ENCODE results near the gene SORBS1. TPM values are rescaled to one million over a fixed set of nuclear protein-coding genes. Genes with fewer than 3 reads are reported as not detected.

Gene SORBS1
- total and polyA plus RNA-seq, 2 of the 13 experiments (the other 11 are each of a cell fraction or from before 2014, with no cell fraction given), result 16.8 to 39.8 TPM

- TF ChIP-seq LCORL (IDR thresholded peaks at IDR 0.05) (peak; percentile 94), LCORL (CRISPR knock-in tag; IDR thresholded peaks at IDR 0.05) (peak; percentile 97), ZNF790 (CRISPR knock-in tag; IDR thresholded peaks at IDR 0.05; ENCODE audit: borderline replicate concordance) (no peak), KLF11 (CRISPR knock-in tag; IDR thresholded peaks at IDR 0.05) (no peak), HOXD1 (CRISPR knock-in tag; IDR thresholded peaks at IDR 0.05) (peak; percentile 75), ZGPAT (CRISPR knock-in tag; IDR thresholded peaks at IDR 0.05) (peak; percentile 91), TEF (CRISPR knock-in tag; IDR thresholded peaks at IDR 0.05) (no peak), ZNF33B (CRISPR knock-in tag; IDR thresholded peaks at IDR 0.05) (no peak), GATAD2A (CRISPR knock-in tag; IDR thresholded peaks at IDR 0.05) (peak; percentile 92), POLR2AphosphoS2 (IDR thresholded peaks at IDR 0.05; ENCODE audit: low read depth, low read length) (no peak), MAX (IDR thresholded peaks at IDR 0.05) (peak; percentile 43; the same call in 1 of the 2 replicates), TAF1 (CRISPR knock-in tag; IDR thresholded peaks at IDR 0.05) (no peak), MLX (CRISPR knock-in tag; IDR thresholded peaks at IDR 0.05) (peak; percentile 47; the same call in 1 of the 2 replicates), HNF4A (CRISPR knock-in tag; IDR thresholded peaks at IDR 0.05) (peak; percentile 84), ZNF780A (CRISPR knock-in tag; IDR thresholded peaks at IDR 0.05) (no peak), ELF4 (CRISPR knock-in tag; IDR thresholded peaks at IDR 0.05; ENCODE audit: borderline replicate concordance) (no peak), ZNF280D (CRISPR knock-in tag; IDR thresholded peaks at IDR 0.05) (peak; percentile 57; the same call in 1 of the 2 replicates), ZNF83 (CRISPR knock-in tag; IDR thresholded peaks at IDR 0.05; ENCODE audit: borderline replicate concordance) (no peak), ZNF382 (CRISPR knock-in tag; IDR thresholded peaks at IDR 0.05; ENCODE audit: borderline replicate concordance) (no peak), CC2D1A (CRISPR knock-in tag; IDR thresholded peaks at IDR 0.05) (no peak), ATF7-NPFF (CRISPR knock-in tag; IDR thresholded peaks at IDR 0.05; ENCODE audit: low read depth) (no peak), TMF1 (CRISPR knock-in tag; IDR thresholded peaks at IDR 0.05; ENCODE audit: low read depth) (no peak), ZFYVE20 (CRISPR knock-in tag; IDR thresholded peaks at IDR 0.05; ENCODE audit: borderline replicate concordance, low read depth) (no peak), ZMYM3 (CRISPR knock-in tag; IDR thresholded peaks at IDR 0.05) (peak; percentile 41; the same call in 1 of the 2 replicates), ZNF282 (IDR thresholded peaks at IDR 0.05; ENCODE audit: partially characterized antibody) (no peak)
Measured at GRCh38 chr10:95346715-95347401, 214.3 kb downstream of the SORBS1 start (continued).
